SK-N-SH (cell line): ENCODE data around the gene FYB1. TPM values are rescaled to one million over a fixed set of nuclear protein-coding genes. Genes with fewer than 3 reads are reported as not detected.

Experiments used
- CTCF ChIA-PET: fragments of 300-600, 350-600 bp; formaldehyde crosslinking; extraction: SDS; loops from one replicate; lab custom pipeline; 2021; lab: Yijun Ruan, JAX
- POLR2A ChIA-PET: fragments of 350-600 bp; sonication (Branson Sonifier 250); formaldehyde crosslinking; extraction: SDS; loops from one replicate; lab custom pipeline; 2020; ENCODE audit warnings: antibody characterized with exemption, inconsistent platforms; lab: Yijun Ruan, JAX
- DNase-seq: peaks from one replicate; pipeline ENCODE4 v3.0.0; 2012
- H2AFZ ChIP-seq: fragments of 200-600 bp; sonication (generic); 2 replicates; pipeline ENCODE4 v1.8.1; 2016; ENCODE audit warnings: antibody characterized with exemption, mild to moderate bottlenecking, low read depth
- H3F3A ChIP-seq: fragments of 200-600 bp; sonication (generic); replicated peaks from 2 replicates; pipeline ENCODE3; 2016; ENCODE audit warnings: antibody characterized with exemption, mild to moderate bottlenecking; ENCODE audit not compliant: insufficient read depth
- H3K27ac ChIP-seq, 2 experiments: fragments of 200-500 bp in 1 of 2; fragments of 200-600 bp in 1 of 2; sonication (Bioruptor generic) in 1 of 2; sonication (generic), shearing (Covaris generic) in 1 of 2; 2 replicates each; pipeline versions ENCODE4 v1.5.1 to v1.6.1; 2014 to 2016; ENCODE audit warnings: low read depth in 2 of 2, inconsistent platforms in 1 of 2, low read length in 1 of 2, mild to moderate bottlenecking in 1 of 2, mixed read lengths in 1 of 2
- H3K27me3 ChIP-seq: fragments of 200-600 bp; sonication (generic), shearing (Covaris generic); 2 replicates; pipeline ENCODE4 v1.6.1; 2016; ENCODE audit warnings: mixed run types; ENCODE audit not compliant: insufficient read depth
- H3K36me3 ChIP-seq, 2 experiments: fragments of 200-500 bp in 1 of 2; fragments of 200-600 bp in 1 of 2; sonication (Bioruptor generic) in 1 of 2; sonication (generic) in 1 of 2; replicated peaks in 1 of 2; 2 replicates each; pipeline versions ENCODE3 to v1.5.1; 2014 to 2016; ENCODE audit warnings: low read length in 1 of 2, mild to moderate bottlenecking in 1 of 2; ENCODE audit not compliant: insufficient read depth in 2 of 2, control insufficient read depth in 1 of 2
- H3K4me1 ChIP-seq, 2 experiments: fragments of 200-500 bp in 1 of 2; fragments of 200-600 bp in 1 of 2; sonication (Bioruptor generic) in 1 of 2; sonication (generic), shearing (Covaris generic) in 1 of 2; 2 replicates each; pipeline versions ENCODE4 v1.5.1 to v1.6.1; 2014 to 2016; ENCODE audit warnings: low read depth in 1 of 2, low read length in 1 of 2, mixed run types in 1 of 2; ENCODE audit not compliant: insufficient read depth in 2 of 2, control insufficient read depth in 1 of 2
- H3K4me2 ChIP-seq: fragments of 200-600 bp; sonication (generic), shearing (Covaris generic); 2 replicates; pipeline ENCODE4 v1.6.1; 2017; ENCODE audit warnings: mixed run types
- H3K4me3 ChIP-seq, 2 experiments: fragments of 200-500 bp in 1 of 2; fragments of 200-600 bp in 1 of 2; sonication (Bioruptor generic) in 1 of 2; sonication (generic), shearing (Covaris generic) in 1 of 2; 2 replicates each; pipeline versions ENCODE4 v1.5.1 to v1.8.1; 2014 to 2016; ENCODE audit warnings: low read depth in 2 of 2, inconsistent platforms in 1 of 2, low read length in 1 of 2, mild to moderate bottlenecking in 1 of 2, mixed read lengths in 1 of 2, moderate library complexity in 1 of 2
- H3K79me2 ChIP-seq: fragments of 200-600 bp; sonication (generic); 2 replicates; pipeline ENCODE4 v1.8.1; 2017; ENCODE audit warnings: mild to moderate bottlenecking; ENCODE audit not compliant: insufficient read depth
- H3K9ac ChIP-seq: fragments of 200-600 bp; sonication (generic); 2 replicates; pipeline ENCODE4 v1.6.1; 2017; ENCODE audit warnings: mixed run types
- H3K9me2 ChIP-seq: fragments of 200-600 bp; sonication (generic); 2 replicates; pipeline ENCODE4 v1.6.1; 2017; ENCODE audit warnings: mixed run types
- H3K9me3 ChIP-seq: fragments of 200-600 bp; sonication (generic); 2 replicates; pipeline ENCODE4 v1.6.1; 2017; ENCODE audit warnings: mixed run types, mild to moderate bottlenecking, moderate library complexity
- H4K20me1 ChIP-seq: fragments of 200-600 bp; sonication (generic); 2 replicates; pipeline ENCODE4 v1.6.1; 2017; ENCODE audit warnings: mild to moderate bottlenecking, mixed run types; ENCODE audit not compliant: insufficient read depth
- CHD2 ChIP-seq: fragments of 150-350 bp; IDR thresholded peaks from 2 replicates; pipeline ENCODE4 v1.6.1; 2018; ENCODE audit warnings: low read length; ENCODE audit not compliant: partially characterized antibody
- CTCF ChIP-seq: fragments of 200-600 bp; sonication (generic); IDR thresholded peaks from 2 replicates; pipeline ENCODE4 v1.6.1; 2017; ENCODE audit warnings: antibody characterized with exemption, mild to moderate bottlenecking, moderate library complexity
- ELF1 ChIP-seq: IDR thresholded peaks from 2 replicates; pipeline ENCODE4 v1.4.0; 2012
- EP300 ChIP-seq, 2 experiments: IDR thresholded peaks; 2 replicates each; pipeline versions ENCODE4 v1.4.0 to v1.6.1; 2012; ENCODE audit warnings: borderline replicate concordance in 1 of 2, low read depth in 1 of 2, low read length in 1 of 2
- EZH2phosphoT487 ChIP-seq: fragments of 200-600 bp; sonication (generic); IDR thresholded peaks from 2 replicates; pipeline ENCODE4 v1.6.1; 2017; ENCODE audit warnings: low read depth, mixed run types, mild to moderate bottlenecking, antibody characterized with exemption, moderate library complexity, borderline replicate concordance
- FOXM1 ChIP-seq: IDR thresholded peaks from 2 replicates; pipeline ENCODE4 v1.4.0; 2012; ENCODE audit warnings: low read depth, mild to moderate bottlenecking
- IRF3 ChIP-seq: fragments of 150-350 bp; IDR thresholded peaks from 2 replicates; pipeline ENCODE4 v1.6.1; 2016; ENCODE audit warnings: mild to moderate bottlenecking, low read depth, low read length
- JUND ChIP-seq: IDR thresholded peaks from 2 replicates; pipeline ENCODE4 v1.4.0; 2012
- MEF2A ChIP-seq: IDR thresholded peaks from 2 replicates; pipeline ENCODE4 v1.4.0; 2012; ENCODE audit warnings: low read depth, borderline replicate concordance
- MXI1 ChIP-seq: IDR thresholded peaks from 2 replicates; pipeline ENCODE4 v1.6.1; 2012; ENCODE audit warnings: mild to moderate bottlenecking, low read depth, low read length, improper control_type of control experiment
- NRF1 ChIP-seq: IDR thresholded peaks from 2 replicates; pipeline ENCODE4 v1.6.1; 2012; ENCODE audit warnings: low read depth, mild to moderate bottlenecking, low read length
- POLR2AphosphoS5 ChIP-seq: IDR thresholded peaks from 2 replicates; pipeline ENCODE4 v1.6.1; 2012; ENCODE audit warnings: low read depth, low read length
- RAD21 ChIP-seq: IDR thresholded peaks from 2 replicates; pipeline ENCODE4 v1.6.1; 2012; ENCODE audit warnings: mild to moderate bottlenecking, low read length
- RFX5 ChIP-seq: IDR thresholded peaks from 2 replicates; pipeline ENCODE4 v1.6.1; 2012; ENCODE audit warnings: mild to moderate bottlenecking, improper control_type of control experiment, low read length
- RXRA ChIP-seq: IDR thresholded peaks from 2 replicates; pipeline ENCODE4 v1.4.0; 2012; ENCODE audit warnings: low read depth, mild to moderate bottlenecking, borderline replicate concordance
- TCF12 ChIP-seq: IDR thresholded peaks from 2 replicates; pipeline ENCODE4 v1.4.0; 2012
- ZBTB33 ChIP-seq: IDR thresholded peaks from 2 replicates; pipeline ENCODE4 v1.4.0; 2012; ENCODE audit warnings: low read depth, borderline replicate concordance
- WGBS: methylation state at CpG from one replicate; pipeline ENCODE4 v1.1.6; 2017; ENCODE audit warnings: low lambda C conversion rate; 5-methylcytosine and 5-hydroxymethylcytosine counted together
- polyA plus RNA-seq, 3 experiments: library from polyadenylated mRNA; depleted of rRNA; stranded (reverse); fragments of >200 nt; gene quantifications; 2 replicates each; pipeline ENCODE4 v1.2.3, GENCODE V29; 2012
- TF ChIP-seq, protein P1 (sequence below): fragments of 150-350 bp; IDR thresholded peaks from 2 replicates; pipeline ENCODE4 v1.6.1; 2017; ENCODE audit warnings: antibody characterized with exemption, low read length, low read depth, borderline replicate concordance

The FYB1 gene
- polyA plus RNA-seq, 1 of the 3 experiments (the other 2 are of a cell fraction) = not detected

GRCh38 chr5:39140558-39141168 lies 78.7 kb downstream of the FYB1 start:
- DNase-seq = no peak
- CTCF ChIA-PET = interaction anchor here (1.0 kb wide), 1 partner anchor 77 kb away, joined by 3 read pairs; no protein-coding TSS in a partner anchor
- 33% methylated on average over 7 of the region's 7 CpGs for WGBS

More at GRCh38 chr5:39140558-39141168, 78.7 kb downstream of the FYB1 start:
- H2AFZ ChIP-seq = no peak overlapping the region
- no peaks in the 10 kb centered on the region for H3K79me2 ChIP-seq
- no peak for TF ChIP-seq MXI1
- no peak for TF ChIP-seq ELF1
- no peak for TF ChIP-seq ZBTB33
- TF ChIP-seq NRF1 = no peak
- TF ChIP-seq EZH2phosphoT487 = no peak
- no peak for TF ChIP-seq JUND
- TF ChIP-seq RAD21 = no peak
- no peak for TF ChIP-seq TCF12
- TF ChIP-seq CTCF = no peak
- TF ChIP-seq IRF3 = no peak
- TF ChIP-seq RXRA = no peak
- TF ChIP-seq, protein P1, sequence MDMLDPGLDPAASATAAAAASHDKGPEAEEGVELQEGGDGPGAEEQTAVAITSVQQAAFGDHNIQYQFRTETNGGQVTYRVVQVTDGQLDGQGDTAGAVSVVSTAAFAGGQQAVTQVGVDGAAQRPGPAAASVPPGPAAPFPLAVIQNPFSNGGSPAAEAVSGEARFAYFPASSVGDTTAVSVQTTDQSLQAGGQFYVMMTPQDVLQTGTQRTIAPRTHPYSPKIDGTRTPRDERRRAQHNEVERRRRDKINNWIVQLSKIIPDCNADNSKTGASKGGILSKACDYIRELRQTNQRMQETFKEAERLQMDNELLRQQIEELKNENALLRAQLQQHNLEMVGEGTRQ = no peak
- TF ChIP-seq EP300 (IDR thresholded peaks at IDR 0.05; ENCODE audit: borderline replicate concordance in 1 of 2, low read depth in 1 of 2, low read length in 1 of 2) = no peak
- no peak for TF ChIP-seq MEF2A
- no peak for TF ChIP-seq FOXM1
- TF ChIP-seq POLR2AphosphoS5 = no peak
- no peak for TF ChIP-seq RFX5
- no peak for TF ChIP-seq CHD2
- H3K9me3 ChIP-seq = no peaks in the 10 kb centered on the region
- no peak overlapping the region for H3K27ac ChIP-seq
- no peaks in the 10 kb centered on the region for H3K36me3 ChIP-seq
- peaks cover 17% of the 10 kb centered on the region for H3F3A ChIP-seq
- POLR2A ChIA-PET = no interaction called here
- no peaks in the 10 kb centered on the region for H4K20me1 ChIP-seq
- H3K4me2 ChIP-seq = no peak overlapping the region
- peaks cover 14% of the 10 kb centered on the region; the same call in 1 of the 2 replicates for H3K27me3 ChIP-seq
- H3K9me2 ChIP-seq = no peaks in the 10 kb centered on the region
- H3K9ac ChIP-seq = no peak overlapping the region
- 0 out of 4 replicates have a peak, but pooled peaks cover 0 to 3% of the 10 kb centered on the region in 2 experiments for H3K4me1 ChIP-seq
- H3K4me3 ChIP-seq = no peak overlapping the region
